ENCODE measurements around the gene LRMDA.

- TF ChIP-seq NRF1 (IDR thresholded peaks at IDR 0.05; ENCODE audit: low read depth, low read length) (no peak), RAD21 (IDR thresholded peaks at IDR 0.05 in 1 of 2, conservative IDR thresholded peaks at IDR 0.05 in 1 of 2; ENCODE audit: low read depth in 2 of 2, low read length in 2 of 2) (no peak), USF2 (IDR thresholded peaks at IDR 0.05; ENCODE audit: low read length) (no peak), POLR2A (IDR thresholded peaks at IDR 0.05; ENCODE audit: control extremely low read depth in 1 of 2, low read depth in 2 of 2, low read length in 2 of 2) (no peak), CTCF (IDR thresholded peaks at IDR 0.05; ENCODE audit: control extremely low read depth in 1 of 3, insufficient read depth in 1 of 3, low read depth in 1 of 3, low read length in 3 of 3) (no peak), CBX5 (IDR thresholded peaks at IDR 0.05; ENCODE audit: low read depth, low read length) (no peak), MAX (IDR thresholded peaks at IDR 0.05) (no peak)
Observed at GRCh38 chr10:75969031-75969430, 537.6 kb downstream of the LRMDA start.
